Gastroesophageal sphincter (tissue), 4 donors: ENCODE data around the gene DYRK1B. TPM values are rescaled to one million over a fixed set of nuclear protein-coding genes. Genes with fewer than 3 reads are reported as not detected.

Experiments
- ATAC-seq: fragments of 150-250 bp; one replicate; pipeline ENCODE4 v1.9.1; 2016; ENCODE audit warnings: mild to moderate bottlenecking, moderate library complexity
- H3K27ac ChIP-seq, 4 donors: fragments of 200-600 bp; sonication (generic) in 3 of 4; 1 replicate in 3 of 4; 2 replicates in 1 of 4; pipeline ENCODE4 v1.5.1; 2016 to 2019
- H3K27me3 ChIP-seq: fragments of 200-600 bp; sonication (generic); one replicate; pipeline ENCODE4 v1.5.1; 2019
- H3K36me3 ChIP-seq, 2 donors: fragments of 200-600 bp; sonication (generic); one replicate each; pipeline ENCODE4 v1.5.1; 2019; ENCODE audit warnings: control low read depth in 1 of 2
- H3K4me1 ChIP-seq, 3 donors: fragments of 200-600 bp; sonication (generic); 1 replicate in 2 of 3; 2 replicates in 1 of 3; pipeline ENCODE4 v1.5.1; 2016 to 2019; ENCODE audit warnings: control low read depth in 2 of 3
- H3K4me3 ChIP-seq, 2 donors: fragments of 200-600 bp; sonication (generic); one replicate each; pipeline ENCODE4 v1.5.1; 2019; ENCODE audit warnings: mild to moderate bottlenecking in 1 of 2, moderate library complexity in 1 of 2
- H3K9me3 ChIP-seq, 3 donors: fragments of 200-600 bp; sonication (generic); one replicate each; pipeline ENCODE4 v1.5.1; 2017 to 2019; ENCODE audit warnings: control low read depth in 2 of 3
- CTCF ChIP-seq, 4 experiments: fragments of 200-600 bp in 2 of 4; fragments of 450-650 bp in 2 of 4; sonication (generic) in 1 of 4; IDR thresholded peaks; one replicate each; pipeline ENCODE4 v1.5.1; 2017 to 2019; ENCODE audit warnings: antibody characterized with exemption in 4 of 4, mild to moderate bottlenecking in 2 of 4, moderate library complexity in 2 of 4
- EP300 ChIP-seq: sonication (generic); formaldehyde crosslinking; IDR thresholded peaks from one replicate; pipeline ENCODE4 v1.6.1; 2017; ENCODE audit warnings: antibody characterized with exemption, mild to moderate bottlenecking
- POLR2A ChIP-seq, 2 donors: fragments of 450-650 bp; IDR thresholded peaks; one replicate each; pipeline ENCODE4 v1.6.1; 2017; ENCODE audit warnings: antibody characterized with exemption in 2 of 2, mild to moderate bottlenecking in 2 of 2, moderate library complexity in 1 of 2
- POLR2AphosphoS5 ChIP-seq: sonication (generic); formaldehyde crosslinking; IDR thresholded peaks from one replicate; pipeline ENCODE4 v1.6.1; 2017; ENCODE audit warnings: antibody characterized with exemption
- WGBS, 2 donors: methylation state at CpG; one replicate each; pipeline ENCODE4 v1.1.5; 2018; ENCODE audit warnings: low coverage in 1 of 2; 5-methylcytosine and 5-hydroxymethylcytosine counted together
- total RNA-seq, 4 donors: library from RNA; depleted of rRNA; stranded (reverse); fragments of >200 nt; gene quantifications; one replicate each; pipeline ENCODE4 v1.1.0, GENCODE V29; 2016

The DYRK1B gene
- total RNA-seq, 4 donors from 2014 or later, result 8.6 to 19.4 (median 11.4) TPM

GRCh38 chr19:39864118-39864517, 30.2 kb upstream of the DYRK1B start:
- H3K27me3 ChIP-seq, result peaks cover 16% of the 10 kb centered on the region
- no peak overlapping the region for H3K27ac ChIP-seq
- TF ChIP-seq EP300, result no peak
- no peak for TF ChIP-seq POLR2A (IDR thresholded peaks at IDR 0.05)
- no peak for TF ChIP-seq POLR2AphosphoS5
- TF ChIP-seq CTCF (IDR thresholded peaks at IDR 0.05), result no peak
- no peaks in the 10 kb centered on the region for H3K36me3 ChIP-seq
- ATAC-seq, result no peak
- no peak overlapping the region for H3K4me3 ChIP-seq
- no peaks in the 10 kb centered on the region for H3K9me3 ChIP-seq
- 56 to 91% methylated on average over 2 of the region's 2 CpGs for WGBS, 2 donors
- no peaks in the 10 kb centered on the region for H3K4me1 ChIP-seq

GRCh38 chr19:39858541-39858940, 24.6 kb upstream of the DYRK1B start:
- 59% methylated on average over 7 of the region's 11 CpGs; no CpG with 5 or more reads in 1 of the 2 donors for WGBS, 2 donors
- H3K4me3 ChIP-seq, result no peak overlapping the region

GRCh38 chr19:39852882-39853281, 18.9 kb upstream of the DYRK1B start:
- Histone ChIP-seq H3K4me1 (no peaks in the 10 kb centered on the region), H3K4me3 (no peak overlapping the region), H3K9me3 (no peaks in the 10 kb centered on the region), H3K36me3 (no peaks in the 10 kb centered on the region), H3K27ac (no peak overlapping the region), H3K27me3 (peaks cover 12% of the 10 kb centered on the region)
- TF ChIP-seq EP300, result no peak
- TF ChIP-seq POLR2AphosphoS5, result no peak
- TF ChIP-seq POLR2A (IDR thresholded peaks at IDR 0.05), result no peak
- no peak for TF ChIP-seq CTCF (IDR thresholded peaks at IDR 0.05)
- ATAC-seq, result no peak
- 86 to 87% methylated on average over 1 to 5 of the region's 7 CpGs for WGBS, 2 donors

More at GRCh38 chr19:39858541-39858940, 24.6 kb upstream of the DYRK1B start:
- H3K9me3 ChIP-seq, result no peaks in the 10 kb centered on the region
- no peaks in the 10 kb centered on the region for H3K36me3 ChIP-seq
- peaks cover 13% of the 10 kb centered on the region for H3K27me3 ChIP-seq
- peak; percentile 84 for ATAC-seq
- TF ChIP-seq CTCF (IDR thresholded peaks at IDR 0.05) (no peak), POLR2AphosphoS5 (no peak), EP300 (no peak), POLR2A (IDR thresholded peaks at IDR 0.05) (no peak)
- H3K4me1 ChIP-seq, result no peaks in the 10 kb centered on the region
- no peak overlapping the region for H3K27ac ChIP-seq

GRCh38 chr19:39850892-39851291, 16.9 kb upstream of the DYRK1B start:
- Histone ChIP-seq H3K4me3 (no peak overlapping the region), H3K4me1 (peaks cover 0 to 14% (median 8%) of the 10 kb centered on the region in 3 donors), H3K27me3 (peaks cover 12% of the 10 kb centered on the region), H3K9me3 (no peaks in the 10 kb centered on the region), H3K36me3 (no peaks in the 10 kb centered on the region), H3K27ac (no peak overlapping the region)
- TF ChIP-seq EP300 (no peak), POLR2A (IDR thresholded peaks at IDR 0.05) (no peak), CTCF (IDR thresholded peaks at IDR 0.05) (no peak), POLR2AphosphoS5 (no peak)
- WGBS, 2 donors, result 20 to 60% methylated on average over 1 to 2 of the region's 2 CpGs
- no peak for ATAC-seq

GRCh38 chr19:39848392-39848791, 14.4 kb upstream of the DYRK1B start:
- Histone ChIP-seq H3K9me3 (no peaks in the 10 kb centered on the region), H3K36me3 (no peaks in the 10 kb centered on the region), H3K4me1 (peaks cover 0 to 39% (median 21%) of the 10 kb centered on the region in 3 donors), H3K27ac (no peak overlapping the region), H3K4me3 (no peak overlapping the region), H3K27me3 (peaks cover 5% of the 10 kb centered on the region)
- ATAC-seq, result no peak
- 92 to 100% methylated on average over 2 to 3 of the region's 4 CpGs for WGBS, 2 donors
- no peak for TF ChIP-seq POLR2AphosphoS5
- no peak for TF ChIP-seq EP300
- TF ChIP-seq CTCF (IDR thresholded peaks at IDR 0.05), result no peak
- TF ChIP-seq POLR2A (IDR thresholded peaks at IDR 0.05), result no peak
